Heart right ventricle (tissue), 16 donors: ENCODE measurements around the gene LAMA5. TPM values are rescaled to one million over a fixed set of nuclear protein-coding genes. Genes with fewer than 3 reads are reported as not detected.

Experiments
- ATAC-seq, 8 donors: fragments of 200-7000 bp; cut with Tn5 transposase; one replicate each; pipeline ENCODE4 v1.9.1; 2020; ENCODE audit warnings: mild to moderate bottlenecking in 8 of 8, moderate library complexity in 8 of 8, moderate number of reproducible peaks in 1 of 8
- DNase-seq, 2 donors: peaks; one replicate each; pipeline ENCODE4 v3.0.0-alpha.2; 2020
- H3K27ac ChIP-seq, 10 donors: fragments of 200-600 bp; sonication (generic) in 2 of 10; one replicate each; pipeline versions ENCODE4 v1.5.0 to v1.8.0; 2020 to 2022; ENCODE audit warnings: mild to moderate bottlenecking in 3 of 10
- H3K27me3 ChIP-seq, 7 donors: fragments of 200-600 bp; one replicate each; pipeline ENCODE4 v1.8.0; 2021 to 2022; ENCODE audit warnings: mild to moderate bottlenecking in 2 of 7
- H3K36me3 ChIP-seq, 9 donors: fragments of 200-600 bp; sonication (generic) in 1 of 9; one replicate each; pipeline versions ENCODE4 v1.5.0 to v1.8.0; 2020 to 2022; ENCODE audit warnings: mild to moderate bottlenecking in 2 of 9
- H3K4me1 ChIP-seq, 9 donors: fragments of 200-600 bp; sonication (generic) in 1 of 9; one replicate each; pipeline versions ENCODE4 v1.5.0 to v1.8.0; 2020 to 2022; ENCODE audit warnings: mild to moderate bottlenecking in 4 of 9
- H3K4me3 ChIP-seq, 10 donors: fragments of 200-600 bp; sonication (generic) in 2 of 10; one replicate each; pipeline versions ENCODE4 v1.5.0 to v1.8.0; 2020 to 2022; ENCODE audit warnings: mild to moderate bottlenecking in 7 of 10, moderate library complexity in 2 of 10
- H3K9me3 ChIP-seq, 11 donors: fragments of 200-600 bp in 10 of 11; sonication (generic) in 2 of 11; one replicate each; pipeline versions ENCODE4 v1.5.0 to v1.8.0; 2013 to 2022; ENCODE audit warnings: mild to moderate bottlenecking in 2 of 11, control low read depth in 1 of 11, moderate library complexity in 1 of 11
- WGBS, 2 donors: extraction: QIAGEN DNeasy Blood & Tissue Kit; methylation state at CpG; one replicate each; pipeline ENCODE4 v1.1.7; 2013; ENCODE audit warnings: inconsistent platforms in 1 of 2; 5-methylcytosine and 5-hydroxymethylcytosine counted together
- intact Hi-C, 10 donors: fragments of 100-400 bp; cut with DNase I; formaldehyde crosslinking; loops; one replicate each; pipeline versions ENCODE4 v1.11.1 to v1.14.2; 2022
- polyA plus RNA-seq, 2 donors: library from polyadenylated mRNA; stranded (reverse); fragments of 200-250 nt; gene quantifications; one replicate each; pipeline ENCODE4 v1.2.3, GENCODE V29; 2013
- total RNA-seq, 10 donors: library from RNA; stranded (reverse); fragmentation: NEBNext Ultra II Directional in 3 of 10; extraction: Animal tissue kit (Norgen Biotek cat#: 25700) in 3 of 10; gene quantifications; one replicate each; pipeline versions ENCODE4 v1.2.1 to v1.2.4, GENCODE V29; 2021 to 2023
- TF ChIP-seq, protein P1 (sequence below), 9 donors: fragments of 200-600 bp; sonication (generic) in 2 of 9; IDR thresholded peaks; one replicate each; pipeline versions ENCODE4 v1.5.0 to v1.8.0; 2021 to 2022; ENCODE audit warnings: antibody characterized with exemption in 9 of 9, mild to moderate bottlenecking in 5 of 9, moderate library complexity in 1 of 9
- donor health status: Arrhythmogenic right ventricular cardiomyopathy.
- donor health status: ischemic (EF 13 %, LVEDD 7.1; RV severe dilation, severe dysfunction).
- donor health status: healthy with polysubstance abuse.
- donor health status: DM: no; HTN: yes; CAD: no.
- donor health status: DM: no; HTN: no; CAD: no.
- donor health status: ischemic (EF 25% LVEDD 6.9; RV normal size, moderate dysfunction).
- donor health status: ischemic (EF 25% LVEDD 5.7; RV mildly dilated, moderate dysfunction).
- donor health status: healthy.
- donor health status: DM: yes; HTN: yes; CAD: no.
- donor health status: Ischemic cardiomyopathy.
- donor health status: ischemic (EF 35%, LVEDD 5.7; RV mildly dilated, moderate dysfunction).
- donor health status: nonischemic (EF 11% LVEDD 7.7; RV severe dilation, severe dysfunction).
- donor health status: DM: yes; HTN: yes; CAD: no.
- donor health status: PGD.
- donor health status: ischemic (EF 29% LVEDD 5.4; RV normal size, mild dysfunction).
- donor health status: nonischemic (EF 23%, LVEDD 6.1; RV moderate dilation, normal function).

The LAMA5 gene
- total and polyA plus RNA-seq, 12 donors, result 53.9 to 358 (median 76.5) TPM

DNA sequence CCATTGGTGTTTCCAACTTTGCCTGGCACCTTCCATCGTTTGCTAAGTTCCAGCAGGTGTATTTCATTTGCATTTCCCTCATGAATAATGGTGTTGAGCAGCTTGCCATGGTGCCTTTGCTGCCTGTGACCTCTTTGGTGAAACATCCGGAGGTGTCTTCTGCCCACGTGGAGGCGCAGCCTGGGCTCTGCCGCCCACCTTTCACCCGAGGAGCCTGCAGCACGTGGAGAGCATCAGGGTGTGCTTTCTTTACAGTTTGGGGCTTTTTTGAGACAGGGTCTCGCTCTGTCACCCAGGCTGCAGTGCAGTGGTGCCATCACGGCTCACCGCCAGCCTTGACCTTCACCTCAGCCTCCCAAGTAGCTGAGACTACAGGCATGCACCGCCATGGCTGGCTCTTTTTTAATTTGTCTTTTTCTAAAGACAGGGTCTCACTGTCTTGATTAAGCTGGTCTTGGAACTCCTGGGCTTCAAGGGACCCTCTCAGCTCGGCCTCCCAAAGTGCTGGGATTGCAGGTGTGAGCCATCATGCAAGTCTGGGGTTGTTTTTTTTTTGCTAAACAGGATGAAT, 67.4 kb downstream of the LAMA5 start:
- no peak overlapping the region for H3K4me3 ChIP-seq
- H3K27me3 ChIP-seq, result no peaks in the 10 kb centered on the region
- ATAC-seq (no peak), DNase-seq (no peak)
- WGBS, 2 donors, result 86 to 88% methylated on average over 12 of the region's 12 CpGs
- intact Hi-C loops, result loop anchor here in 8 of 10 donors (5.0 to 10.0 kb wide), 6 partner anchors 68 to 195 kb away; partner anchors contain the start of genes RPS21 (in 2 of the 8) and LAMA5 (in 1 of the 8)
- no peaks in the 10 kb centered on the region for H3K9me3 ChIP-seq
- TF ChIP-seq, protein P1, sequence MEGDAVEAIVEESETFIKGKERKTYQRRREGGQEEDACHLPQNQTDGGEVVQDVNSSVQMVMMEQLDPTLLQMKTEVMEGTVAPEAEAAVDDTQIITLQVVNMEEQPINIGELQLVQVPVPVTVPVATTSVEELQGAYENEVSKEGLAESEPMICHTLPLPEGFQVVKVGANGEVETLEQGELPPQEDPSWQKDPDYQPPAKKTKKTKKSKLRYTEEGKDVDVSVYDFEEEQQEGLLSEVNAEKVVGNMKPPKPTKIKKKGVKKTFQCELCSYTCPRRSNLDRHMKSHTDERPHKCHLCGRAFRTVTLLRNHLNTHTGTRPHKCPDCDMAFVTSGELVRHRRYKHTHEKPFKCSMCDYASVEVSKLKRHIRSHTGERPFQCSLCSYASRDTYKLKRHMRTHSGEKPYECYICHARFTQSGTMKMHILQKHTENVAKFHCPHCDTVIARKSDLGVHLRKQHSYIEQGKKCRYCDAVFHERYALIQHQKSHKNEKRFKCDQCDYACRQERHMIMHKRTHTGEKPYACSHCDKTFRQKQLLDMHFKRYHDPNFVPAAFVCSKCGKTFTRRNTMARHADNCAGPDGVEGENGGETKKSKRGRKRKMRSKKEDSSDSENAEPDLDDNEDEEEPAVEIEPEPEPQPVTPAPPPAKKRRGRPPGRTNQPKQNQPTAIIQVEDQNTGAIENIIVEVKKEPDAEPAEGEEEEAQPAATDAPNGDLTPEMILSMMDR (IDR thresholded peaks at IDR 0.05), result no peak
- H3K27ac ChIP-seq, result no peak overlapping the region
- peaks cover 0 to 60% (median 22%) of the 10 kb centered on the region in 9 donors for H3K36me3 ChIP-seq
- peaks cover 12 to 27% (median 15%) of the 10 kb centered on the region in 9 donors for H3K4me1 ChIP-seq

DNA sequence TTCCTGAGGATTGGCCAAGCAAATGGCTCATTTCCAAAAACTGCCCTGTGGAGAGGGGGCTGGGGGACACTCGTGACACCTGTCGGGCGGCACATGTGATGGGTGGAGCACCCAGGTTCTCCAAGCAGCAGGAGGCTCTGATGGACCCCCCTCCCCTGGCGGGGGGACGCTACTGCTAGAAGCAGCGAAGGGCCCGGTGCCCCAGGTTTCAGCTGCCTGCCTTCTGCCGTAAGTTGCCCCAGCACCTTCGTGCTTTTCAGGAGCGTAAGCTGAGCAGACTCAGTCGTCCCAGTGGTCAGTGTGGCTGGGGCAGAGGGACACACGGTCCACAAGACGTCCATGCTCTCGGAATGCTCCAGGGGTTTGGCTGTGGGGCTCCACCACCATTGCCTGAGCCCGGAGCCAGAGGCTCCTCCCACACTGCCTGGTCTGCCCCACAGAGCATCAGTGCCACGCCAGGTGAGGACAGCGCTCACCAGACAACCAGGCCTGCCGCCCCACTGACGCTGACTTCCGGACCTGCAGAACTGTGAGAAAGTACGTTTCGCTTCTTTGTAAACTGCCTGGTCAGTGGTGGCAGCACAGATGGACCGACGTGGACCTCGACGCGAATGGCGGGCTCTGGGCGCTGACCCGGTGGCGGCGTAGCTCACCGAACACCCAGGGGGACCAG, 68.4 kb downstream of the LAMA5 start:
- Histone ChIP-seq H3K36me3 (peaks cover 0 to 60% (median 14%) of the 10 kb centered on the region in 9 donors), H3K27me3 (no peaks in the 10 kb centered on the region), H3K9me3 (no peaks in the 10 kb centered on the region), H3K4me1 (peaks cover 2 to 17% (median 4%) of the 10 kb centered on the region in 9 donors), H3K4me3 (no peak overlapping the region), H3K27ac (no peak overlapping the region)
- TF ChIP-seq, protein P1 (IDR thresholded peaks at IDR 0.05), result no peak
- intact Hi-C loops, result no loop called here
- ATAC-seq, result no peak
- DNase-seq, result no peak
- 91 to 93% methylated on average over 33 of the region's 33 CpGs for WGBS, 2 donors

- DNase-seq (no peak), ATAC-seq (no peak)
- no peak overlapping the region for H3K4me3 ChIP-seq
- H3K36me3 ChIP-seq, result peaks cover 0 to 70% (median 21%) of the 10 kb centered on the region in 9 donors
- peaks cover 0 to 15% (median 0%) of the 10 kb centered on the region in 9 donors for H3K4me1 ChIP-seq
- WGBS, 2 donors, result 87 to 88% methylated on average over 29 of the region's 29 CpGs
- TF ChIP-seq, protein P1 (IDR thresholded peaks at IDR 0.05), result no peak
- no peak overlapping the region for H3K27ac ChIP-seq
- H3K27me3 ChIP-seq, result no peaks in the 10 kb centered on the region
- no peaks in the 10 kb centered on the region for H3K9me3 ChIP-seq
- intact Hi-C loops, result no loop called here
These were observed 69.5 kb downstream of the LAMA5 start for GRCh38 chr20:62297449-62298227.

DNA sequence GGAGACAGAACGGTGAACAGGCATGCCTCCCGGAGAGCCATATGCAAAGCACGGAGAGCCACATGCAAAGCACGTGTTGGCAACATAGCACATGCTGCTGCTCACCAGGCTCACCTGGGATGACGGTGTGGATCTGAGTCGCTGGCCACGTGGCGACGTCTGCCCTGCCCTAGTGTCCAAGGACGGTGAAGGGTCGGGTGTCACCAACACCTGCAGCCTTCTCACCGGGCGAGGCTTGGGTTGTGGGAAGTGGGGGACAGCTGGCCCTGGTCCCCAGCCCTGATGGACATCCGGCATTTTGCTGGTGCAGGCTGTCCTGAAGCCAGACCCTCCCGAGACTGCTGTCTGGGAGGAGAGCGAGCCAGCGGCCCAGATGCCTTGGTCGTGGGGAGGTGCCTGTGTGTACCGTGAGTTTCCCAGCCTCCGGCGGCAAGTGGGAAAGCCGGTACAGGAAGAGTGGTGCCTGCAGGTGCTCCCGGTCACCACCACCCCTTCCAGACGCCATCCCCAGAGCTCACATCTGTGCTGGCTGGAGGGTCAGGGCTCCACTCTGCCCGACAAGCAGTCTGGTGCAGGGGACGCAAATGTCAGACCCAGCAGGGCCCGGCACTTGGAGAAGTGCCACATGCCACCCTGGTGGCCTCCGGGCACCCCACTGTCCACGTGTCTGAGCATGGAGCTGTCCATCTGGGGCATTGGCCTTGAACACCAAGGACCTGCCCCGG, 70.2 kb downstream of the LAMA5 start:
- Histone ChIP-seq H3K36me3 (peaks cover 0 to 78% (median 25%) of the 10 kb centered on the region in 9 donors), H3K4me3 (no peak overlapping the region), H3K9me3 (no peaks in the 10 kb centered on the region), H3K27me3 (no peaks in the 10 kb centered on the region), H3K4me1 (peaks cover 0 to 9% (median 0%) of the 10 kb centered on the region in 9 donors), H3K27ac (no peak overlapping the region)
- intact Hi-C loops, result no loop called here
- 84 to 89% methylated on average over 30 of the region's 30 CpGs for WGBS, 2 donors
- ATAC-seq (no peak), DNase-seq (no peak)
- TF ChIP-seq, protein P1 (IDR thresholded peaks at IDR 0.05), result no peak
